HuH-7.5 (cell line): ENCODE data around the gene PAXX.
A peak's percentile ranks its signal among the peaks of the same experiment; 100 is the strongest.

Experiments
- DNase-seq: peaks from one replicate; pipeline ENCODE4 v3.0.0; 2011; ENCODE audit warnings: low spot score

PAXX gene

DNA sequence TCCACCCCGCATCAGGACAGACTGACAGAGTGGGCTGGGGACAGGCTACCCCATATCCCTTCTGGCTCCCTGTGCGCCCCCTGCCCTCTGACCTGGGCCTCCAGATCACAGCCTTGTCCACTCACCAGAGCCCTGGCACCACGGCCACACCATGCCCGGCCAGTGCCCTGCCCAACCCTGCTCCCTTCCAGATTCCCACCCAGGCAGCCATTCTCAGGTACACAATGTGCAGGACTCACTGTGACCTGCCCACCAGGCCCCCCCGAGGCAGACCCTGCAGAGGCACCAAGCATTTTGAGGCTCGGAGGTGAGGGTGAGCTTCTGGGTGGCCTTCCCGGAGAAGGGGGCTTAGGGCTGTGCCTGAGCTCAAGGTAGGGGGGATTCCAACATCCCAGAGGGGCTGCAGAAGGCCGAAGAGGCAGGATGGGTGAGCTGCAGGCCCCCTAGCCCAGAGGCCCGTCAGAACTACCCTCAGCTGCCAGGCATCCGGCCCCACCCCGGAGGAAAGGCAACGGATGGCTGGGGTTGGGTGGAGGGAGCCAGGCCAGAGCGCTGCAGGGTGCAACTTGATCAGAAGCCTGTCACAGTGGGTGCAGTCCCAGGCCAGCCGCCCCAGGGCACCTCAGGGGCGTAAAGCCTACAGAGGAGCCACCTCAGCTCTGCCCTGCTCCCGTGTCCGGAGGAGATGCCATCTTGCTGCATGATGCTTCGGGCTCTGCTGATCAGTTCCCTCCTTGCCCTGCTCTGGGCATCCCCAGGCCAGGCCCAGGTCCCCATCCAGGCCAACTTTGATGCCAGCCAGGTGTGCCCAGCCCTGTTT is 9.8 kb upstream of the PAXX start, which contains the start of gene LCNL1:
Gene LCNL1 (plus strand): TSS at position 762 of the 820 bp plus-strand sequence. CDS start 594 bp downstream, outside the sequence.
- DNase-seq: no peak

- no peak for DNase-seq
Measured at GRCh38 chr9:136983167-136983566, 9.1 kb upstream of the PAXX start.

DNA sequence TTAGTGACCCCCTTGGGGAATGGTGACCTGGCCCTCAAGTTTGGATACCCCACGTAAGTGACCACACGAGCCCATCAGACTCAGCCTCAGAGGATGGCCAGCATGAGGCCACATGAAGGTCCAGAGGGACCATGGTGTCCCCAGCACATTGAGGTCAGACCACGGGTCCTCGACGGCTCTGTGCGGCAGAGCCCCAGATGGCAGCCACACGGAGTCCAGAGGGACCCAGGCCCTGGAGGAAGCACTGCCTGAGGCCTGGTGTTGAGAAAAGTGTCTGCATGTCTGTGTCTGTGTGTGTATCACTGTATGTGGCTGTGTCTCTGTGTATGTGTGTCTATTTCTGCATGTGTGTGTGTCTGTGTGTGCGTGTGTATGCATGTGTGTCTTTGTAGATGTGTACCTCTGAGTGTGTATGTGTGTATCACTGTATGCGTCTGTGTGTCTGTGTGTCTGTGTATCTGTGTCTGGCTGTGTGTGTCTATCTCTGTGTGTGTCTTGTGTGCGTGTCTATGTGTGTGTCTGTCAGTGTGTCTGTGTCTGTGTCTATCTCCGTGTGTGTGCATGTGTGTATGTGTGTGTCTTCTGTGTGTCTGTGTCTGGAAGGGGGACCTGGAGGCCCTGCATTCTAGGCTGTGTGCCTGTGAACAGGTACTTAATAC is 8.4 kb upstream of the PAXX start:
- no peak for DNase-seq

GRCh38 chr9:136984464-136985026 is 7.7 kb upstream of the PAXX start:
- no peak for DNase-seq

- DNase-seq: no peak
Measured at GRCh38 chr9:136985027-136985602, 7.1 kb upstream of the PAXX start.

DNA sequence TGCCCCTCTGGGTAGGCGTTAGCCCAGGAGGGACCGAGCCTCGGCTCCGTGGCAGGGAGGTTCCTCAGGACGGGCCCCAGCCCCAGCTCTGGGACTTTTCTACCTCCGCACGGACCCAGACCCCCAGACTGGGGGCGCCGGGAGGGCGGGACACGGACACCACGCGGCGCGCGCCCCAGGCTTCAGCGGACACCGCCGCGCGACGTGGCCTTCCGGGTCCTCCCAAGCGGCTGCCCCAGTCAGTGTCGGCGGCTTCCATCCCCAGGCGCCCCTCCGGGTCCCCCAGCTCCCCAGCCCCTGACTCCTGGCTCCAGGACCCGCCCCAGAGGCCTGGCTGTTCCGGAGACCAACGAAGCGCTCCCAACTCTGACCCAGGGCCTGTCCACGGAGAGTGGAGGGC is 6.4 kb upstream of the PAXX start:
- DNase-seq: no peak

- no peak for DNase-seq
Measured at GRCh38 chr9:136988872-136989271, 3.4 kb upstream of the PAXX start.

DNA sequence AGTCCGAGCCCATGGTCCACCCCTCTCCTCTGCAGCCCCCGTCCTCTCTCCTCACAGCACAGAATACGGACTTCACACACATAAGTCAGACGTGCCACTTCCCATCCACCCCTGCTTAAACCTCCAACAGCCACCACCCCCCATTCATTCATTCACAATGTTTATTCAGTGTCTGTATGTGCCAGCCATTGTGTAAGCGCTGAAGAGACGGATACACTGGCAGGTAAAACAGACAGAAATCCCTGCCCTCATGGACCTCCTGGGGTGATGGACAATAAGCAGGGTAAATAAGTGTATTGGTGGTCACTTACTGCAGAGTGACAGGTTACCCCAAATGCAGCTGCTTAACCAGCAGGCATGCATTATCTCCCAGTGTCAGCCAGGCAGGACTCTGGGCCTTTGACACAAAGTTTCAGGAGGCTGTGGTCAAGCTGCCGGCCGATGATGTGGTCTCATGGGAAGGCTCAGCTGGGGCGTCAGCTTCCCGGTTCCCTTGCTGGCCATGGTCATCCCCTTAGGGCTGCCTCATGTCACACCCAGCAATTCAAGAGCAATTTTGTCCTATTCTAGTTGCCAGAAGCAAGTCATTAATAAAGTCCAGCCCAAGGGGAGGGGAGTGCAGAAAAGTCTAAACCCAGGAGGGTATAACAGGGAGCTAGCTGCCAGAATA is 1.8 kb upstream of the PAXX start:
- DNase-seq: no peak

DNA sequence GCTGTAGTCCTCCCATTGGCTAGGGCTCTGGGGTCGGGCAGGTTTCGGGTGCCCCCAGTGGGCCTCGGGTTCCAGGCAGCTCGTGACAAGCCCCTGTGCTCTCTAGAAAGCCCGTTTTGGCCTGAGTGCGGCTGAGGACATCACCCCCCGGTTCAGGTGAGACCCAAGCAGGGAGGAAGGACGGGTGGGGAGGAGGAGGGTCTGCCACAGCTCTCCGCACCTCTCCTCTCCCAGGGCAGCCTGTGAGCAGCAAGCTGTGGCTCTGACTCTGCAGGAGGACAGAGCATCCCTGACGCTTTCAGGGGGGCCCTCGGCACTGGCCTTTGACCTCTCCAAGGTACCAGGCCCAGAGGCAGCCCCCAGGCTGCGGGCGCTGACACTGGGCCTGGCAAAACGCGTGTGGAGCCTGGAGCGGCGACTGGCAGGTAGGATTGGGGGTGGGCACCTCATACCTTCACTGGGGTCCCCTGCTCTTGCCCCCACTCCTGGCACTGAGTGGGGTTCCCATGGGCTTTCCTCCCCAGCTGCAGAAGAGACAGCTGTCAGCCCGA is 672 bp downstream of the PAXX start:
- DNase-seq: no peak

GRCh38 chr9:136994180-136994887 is 2.1 kb downstream of the PAXX start:
- no peak for DNase-seq

DNA sequence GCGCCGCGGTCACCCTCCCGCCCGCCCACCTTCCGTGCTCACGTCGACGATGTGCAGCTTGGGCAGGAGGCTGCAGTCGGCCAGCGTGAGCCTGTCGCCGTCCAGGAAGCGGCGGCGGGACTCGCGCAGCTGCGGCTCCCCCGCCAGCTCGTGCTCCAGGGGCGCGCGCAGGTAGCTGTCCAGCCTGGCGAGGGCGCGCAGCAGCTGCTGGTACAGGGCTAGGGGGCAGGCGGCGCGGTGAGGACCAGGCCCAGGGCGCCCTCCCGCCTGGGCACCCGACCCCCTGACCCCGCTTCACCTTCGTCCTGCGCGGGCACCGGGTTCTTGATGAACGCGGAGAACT is 2.6 kb downstream of the PAXX start:
- DNase-seq: no peak

- no peak for DNase-seq
Measured at GRCh38 chr9:136995362-136995761, 3.1 kb downstream of the PAXX start.

- no peak for DNase-seq
Measured at GRCh38 chr9:136995772-136996311, 3.6 kb downstream of the PAXX start.

GRCh38 chr9:136996361-136997292 is 4.4 kb downstream of the PAXX start, which contains the start of gene CLIC3:
Gene CLIC3, minus strand, starts transcription at chr9:136996568. Its CDS starts 25 bp downstream, at chr9:136996543.
- DNase-seq: peak; percentile 87

GRCh38 chr9:136997371-136997770 is 5.1 kb downstream of the PAXX start:
- no peak for DNase-seq

GRCh38 chr9:136997830-136998234 is 5.6 kb downstream of the PAXX start:
- no peak for DNase-seq

DNA sequence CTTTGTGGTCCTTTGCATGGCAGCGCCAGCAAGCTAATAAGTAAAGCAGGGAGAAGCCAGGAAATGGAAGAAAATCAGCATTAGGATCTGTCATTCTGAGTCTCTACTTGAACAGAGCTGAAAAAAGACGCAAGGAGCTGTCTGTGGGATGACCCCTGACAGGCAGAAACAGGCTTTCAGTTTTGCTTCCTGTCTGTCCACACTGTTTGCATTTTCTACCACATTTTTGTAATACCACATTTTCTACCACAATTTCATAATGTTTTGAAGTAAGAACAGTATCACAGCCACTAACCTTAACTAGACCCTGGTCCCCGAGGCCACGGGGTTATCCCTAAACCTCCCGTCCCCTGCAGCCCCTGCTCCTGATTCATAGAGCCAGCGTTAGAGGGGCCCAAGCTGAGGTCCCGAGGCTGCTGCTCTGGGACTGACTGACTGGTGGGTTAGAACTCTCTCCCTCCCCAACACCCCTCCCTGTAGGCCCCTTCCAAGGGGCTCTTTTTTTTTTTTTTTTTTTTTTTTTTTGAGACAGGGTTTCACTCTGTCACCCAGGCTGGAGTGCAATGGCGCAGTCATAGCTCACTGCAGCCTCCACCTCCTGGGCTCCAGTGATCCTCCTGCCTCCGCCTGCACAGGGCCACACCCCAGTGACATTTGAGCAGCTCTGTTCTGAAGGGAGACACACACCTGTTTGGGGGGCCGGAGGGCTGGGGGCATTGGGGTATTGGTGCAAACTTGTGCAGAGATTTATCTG is 8.1 kb downstream of the PAXX start:
- no peak for DNase-seq

DNA sequence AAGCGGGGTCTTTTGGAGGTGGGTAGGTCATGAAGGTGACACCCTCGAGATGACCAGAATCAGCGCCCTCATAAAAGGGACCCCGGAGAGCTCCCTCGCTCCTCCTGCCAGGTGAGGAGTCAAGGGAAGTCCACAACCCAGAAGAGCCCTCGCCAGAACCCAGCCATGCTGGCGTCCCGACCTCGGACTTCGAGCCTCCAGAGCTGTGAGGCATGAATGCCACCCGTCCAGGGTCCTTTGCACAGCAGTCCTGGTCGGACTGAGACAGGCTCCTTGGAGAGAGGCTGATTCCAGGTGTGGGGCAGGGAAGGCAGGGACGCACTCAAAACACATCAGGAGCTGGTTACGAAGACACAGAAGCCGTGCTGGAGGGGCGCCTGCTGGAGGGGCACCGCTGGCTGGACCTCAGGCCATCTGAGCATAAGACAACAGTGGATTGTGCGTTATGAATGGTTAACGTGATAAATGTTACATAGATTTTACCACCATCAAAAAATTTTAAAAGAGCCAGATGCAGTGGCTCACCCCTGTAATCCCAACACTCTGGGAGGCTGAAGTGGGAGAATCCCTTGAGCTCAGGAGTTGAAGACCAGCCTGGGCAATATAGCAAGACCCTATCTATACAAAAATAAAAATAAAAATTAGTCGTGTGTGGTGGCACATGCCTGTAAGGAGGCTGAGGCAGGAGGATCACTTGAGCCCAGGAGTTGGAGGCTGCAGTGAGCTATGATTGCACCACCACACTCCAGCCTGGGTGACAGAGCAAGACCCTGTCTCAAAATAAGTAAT is 9.8 kb downstream of the PAXX start:
- no peak for DNase-seq
